ENCODE results near the gene TBX21. TPM values are rescaled to one million over a fixed set of nuclear protein-coding genes. Genes with fewer than 3 reads are reported as not detected.

TBX21 gene, protein sequence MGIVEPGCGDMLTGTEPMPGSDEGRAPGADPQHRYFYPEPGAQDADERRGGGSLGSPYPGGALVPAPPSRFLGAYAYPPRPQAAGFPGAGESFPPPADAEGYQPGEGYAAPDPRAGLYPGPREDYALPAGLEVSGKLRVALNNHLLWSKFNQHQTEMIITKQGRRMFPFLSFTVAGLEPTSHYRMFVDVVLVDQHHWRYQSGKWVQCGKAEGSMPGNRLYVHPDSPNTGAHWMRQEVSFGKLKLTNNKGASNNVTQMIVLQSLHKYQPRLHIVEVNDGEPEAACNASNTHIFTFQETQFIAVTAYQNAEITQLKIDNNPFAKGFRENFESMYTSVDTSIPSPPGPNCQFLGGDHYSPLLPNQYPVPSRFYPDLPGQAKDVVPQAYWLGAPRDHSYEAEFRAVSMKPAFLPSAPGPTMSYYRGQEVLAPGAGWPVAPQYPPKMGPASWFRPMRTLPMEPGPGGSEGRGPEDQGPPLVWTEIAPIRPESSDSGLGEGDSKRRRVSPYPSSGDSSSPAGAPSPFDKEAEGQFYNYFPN
- not detected in 2 replicates for total RNA-seq (ENCODE audit: low replicate concordance)

DNA sequence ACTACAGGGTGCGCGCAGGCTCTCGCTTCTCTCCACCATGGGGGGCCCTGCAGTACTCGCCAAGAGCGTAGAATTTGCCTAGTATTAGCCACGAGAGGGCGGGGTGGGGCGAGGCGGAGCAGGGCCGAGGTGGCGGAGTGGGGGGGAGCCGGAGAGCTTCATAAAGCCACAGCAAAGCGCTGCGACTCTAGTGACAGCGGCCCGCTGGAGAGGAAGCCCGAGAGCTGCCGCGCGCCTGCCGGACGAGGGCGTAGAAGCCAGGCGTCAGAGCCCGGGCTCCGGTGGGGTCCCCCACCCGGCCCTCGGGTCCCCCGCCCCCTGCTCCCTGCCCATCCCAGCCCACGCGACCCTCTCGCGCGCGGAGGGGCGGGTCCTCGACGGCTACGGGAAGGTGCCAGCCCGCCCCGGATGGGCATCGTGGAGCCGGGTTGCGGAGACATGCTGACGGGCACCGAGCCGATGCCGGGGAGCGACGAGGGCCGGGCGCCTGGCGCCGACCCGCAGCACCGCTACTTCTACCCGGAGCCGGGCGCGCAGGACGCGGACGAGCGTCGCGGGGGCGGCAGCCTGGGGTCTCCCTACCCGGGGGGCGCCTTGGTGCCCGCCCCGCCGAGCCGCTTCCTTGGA is at the start of gene TBX21:
Gene TBX21 (plus strand): TSS at position 190 of the 627 bp plus-strand sequence. CDS start 219 bp downstream, at position 409.

DNA sequence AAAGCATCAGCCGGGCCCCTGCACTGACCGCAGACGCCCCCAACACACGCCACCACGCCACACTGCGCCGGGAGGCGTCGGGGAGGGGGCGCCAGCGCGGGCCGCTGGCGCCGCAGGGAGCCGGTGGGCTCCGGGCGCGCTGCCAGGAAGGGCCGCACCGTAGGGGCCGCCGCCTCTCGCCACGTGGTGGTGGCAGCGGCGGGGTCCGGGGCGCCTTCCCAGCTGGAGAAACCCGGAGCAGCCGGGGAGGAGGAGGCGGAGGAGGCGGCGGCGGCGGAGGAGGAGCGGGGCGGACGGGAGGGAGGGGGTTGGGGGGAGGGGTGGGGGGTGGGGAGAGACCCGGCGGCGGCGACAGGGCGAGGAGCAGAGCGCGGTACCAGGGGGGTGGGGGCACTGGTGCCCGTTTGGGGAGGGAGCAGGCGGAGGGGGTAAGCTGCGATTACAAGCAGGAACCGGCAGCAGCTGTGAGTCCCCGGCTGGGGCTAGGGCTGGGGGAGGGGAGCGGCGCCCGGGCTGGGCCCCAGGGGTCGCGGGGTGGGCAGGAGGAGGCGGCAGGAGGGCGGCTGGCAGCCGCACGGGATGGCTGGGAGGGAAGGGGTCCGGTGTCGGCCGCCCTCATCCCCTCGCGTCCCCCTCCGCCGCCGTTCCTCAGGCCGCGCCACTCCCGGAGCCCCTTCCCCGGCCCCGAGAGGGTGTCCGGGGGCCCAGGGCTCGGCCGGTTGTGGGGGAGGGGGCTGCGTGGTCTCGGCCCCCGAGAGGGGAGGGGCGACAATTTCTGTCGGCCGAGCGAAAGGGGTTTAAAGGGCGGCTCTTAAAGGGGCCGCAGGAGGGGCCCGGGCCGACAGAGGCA is 39.1 kb upstream of the TBX21 start, which contains the start of gene TBKBP1:
Gene TBKBP1 (plus strand): TSS at position 431 of the 850 bp plus-strand sequence. CDS start 1,952 bp downstream, outside the sequence.

Other genes with a start within 250 kb of the TBX21 start
- 65.4 and 129 TPM in 2 replicates for gene NPEPPS, start 202.1 kb upstream of the TBX21 start, total RNA-seq (ENCODE audit: low replicate concordance)
- gene KPNB1, start 83.3 kb upstream of the TBX21 start, total RNA-seq (ENCODE audit: low replicate concordance) = 187 and 246 TPM in 2 replicates
- gene TBKBP1, start 39.1 kb upstream of the TBX21 start, total RNA-seq (ENCODE audit: low replicate concordance) = 4.6 and 5.5 TPM in 2 replicates
- gene OSBPL7, start 88.6 kb downstream of the TBX21 start, total RNA-seq (ENCODE audit: low replicate concordance) = 7.3 and 10.1 TPM in 2 replicates
- gene MRPL10, start 98.3 kb downstream of the TBX21 start, total RNA-seq (ENCODE audit: low replicate concordance) = 16.1 and 21.3 TPM in 2 replicates
- 0.08 TPM in 1 of 2 replicates, not detected in the other for gene LRRC46, start 98.4 kb downstream of the TBX21 start, total RNA-seq (ENCODE audit: low replicate concordance)
- gene SCRN2, start 108.0 kb downstream of the TBX21 start, total RNA-seq (ENCODE audit: low replicate concordance) = 44.1 and 47.4 TPM in 2 replicates
- 0.08 and 0.12 TPM in 2 replicates for gene SP6, start 117.9 kb downstream of the TBX21 start, total RNA-seq (ENCODE audit: low replicate concordance)
- gene SP2, start 163.0 kb downstream of the TBX21 start, total RNA-seq (ENCODE audit: low replicate concordance) = 0.23 and 0.35 TPM in 2 replicates
- gene PNPO, start 208.3 kb downstream of the TBX21 start, total RNA-seq (ENCODE audit: low replicate concordance) = 20.4 and 34.2 TPM in 2 replicates
- gene PRR15L, start 224.6 kb downstream of the TBX21 start, total RNA-seq (ENCODE audit: low replicate concordance) = not detected in 2 replicates
- 83.0 and 117 TPM in 2 replicates for gene CDK5RAP3, start 237.9 kb downstream of the TBX21 start, total RNA-seq (ENCODE audit: low replicate concordance)